Neuronal stem cell (in vitro differentiated cells): ENCODE results near the gene DIPK1A.

Experiments used
- DNase-seq: peaks from one replicate; pipeline ENCODE4 v3.0.0-alpha.2; 2013; ENCODE audit warnings: low spot score
- H2AFZ ChIP-seq: one replicate; pipeline ENCODE4 v1.6.1; 2013; ENCODE audit warnings: mild to moderate bottlenecking, low read length, inconsistent platforms
- H2AK5ac ChIP-seq: 2 replicates; pipeline ENCODE4 v1.6.1; 2013; ENCODE audit warnings: low read depth, mild to moderate bottlenecking, inconsistent platforms, low read length, moderate library complexity, mixed read lengths
- H2BK120ac ChIP-seq: 2 replicates; pipeline ENCODE4 v1.6.1; 2013; ENCODE audit warnings: low read depth, mild to moderate bottlenecking, inconsistent platforms, low read length, moderate library complexity, mixed read lengths
- H2BK12ac ChIP-seq: one replicate; pipeline ENCODE4 v1.6.1; 2013; ENCODE audit warnings: low read length, inconsistent platforms
- H2BK15ac ChIP-seq: 2 replicates; pipeline ENCODE4 v1.6.1; 2013; ENCODE audit warnings: mild to moderate bottlenecking, low read length, inconsistent platforms, mixed read lengths
- H2BK5ac ChIP-seq: one replicate; pipeline ENCODE4 v1.6.1; 2013; ENCODE audit warnings: inconsistent platforms, mild to moderate bottlenecking, low read length, moderate library complexity
- H3K14ac ChIP-seq: one replicate; pipeline ENCODE4 v1.6.1; 2013; ENCODE audit warnings: low read length, inconsistent platforms
- H3K18ac ChIP-seq: 2 replicates; pipeline ENCODE4 v1.6.1; 2013; ENCODE audit warnings: low read length, inconsistent platforms
- H3K23ac ChIP-seq: 2 replicates; pipeline ENCODE4 v1.6.1; 2013; ENCODE audit warnings: low read depth, mild to moderate bottlenecking, mixed read lengths, low read length, inconsistent platforms; ENCODE audit not compliant: poor library complexity
- H3K27ac ChIP-seq: replicated peaks from 3 replicates; pipeline ENCODE4 v1.5.1; 2013; ENCODE audit warnings: low read length, inconsistent platforms
- H3K27me3 ChIP-seq, 3 experiments: 2 replicates each; pipeline ENCODE4 v1.6.1; 2013; ENCODE audit warnings: low read length in 3 of 3, mild to moderate bottlenecking in 2 of 3, inconsistent platforms in 1 of 3, low read depth in 1 of 3, mixed read lengths in 1 of 3, moderate library complexity in 1 of 3; ENCODE audit not compliant: control insufficient read depth in 3 of 3, insufficient read depth in 3 of 3
- H3K36me3 ChIP-seq, 2 donors: replicated peaks in 1 of 2; 2 replicates each; pipeline ENCODE4 v1.6.1; 2013; ENCODE audit warnings: low read length in 2 of 2; ENCODE audit not compliant: control insufficient read depth in 2 of 2, insufficient read depth in 2 of 2
- H3K4ac ChIP-seq: 2 replicates; pipeline ENCODE4 v1.6.1; 2013; ENCODE audit warnings: inconsistent platforms, mild to moderate bottlenecking, low read length, moderate library complexity
- H3K4me1 ChIP-seq, 2 donors: 1 replicate in 1 of 2; 2 replicates in 1 of 2; pipeline ENCODE4 v1.6.1; 2013; ENCODE audit warnings: low read length in 2 of 2, low read depth in 1 of 2; ENCODE audit not compliant: control insufficient read depth in 2 of 2, insufficient read depth in 1 of 2
- H3K4me2 ChIP-seq: one replicate; pipeline ENCODE4 v1.6.1; 2013; ENCODE audit warnings: mild to moderate bottlenecking, low read length, inconsistent platforms; ENCODE audit not compliant: insufficient read depth, poor library complexity, severe bottlenecking
- H3K4me3 ChIP-seq, 2 donors: 2 replicates each; pipeline ENCODE4 v1.5.1; 2013; ENCODE audit warnings: low read length in 2 of 2, mild to moderate bottlenecking in 2 of 2, inconsistent platforms in 1 of 2, moderate library complexity in 1 of 2
- H3K79me1 ChIP-seq: one replicate; pipeline ENCODE4 v1.6.1; 2013; ENCODE audit warnings: low read depth, mild to moderate bottlenecking, inconsistent platforms, low read length, moderate library complexity
- H3K9ac ChIP-seq: one replicate; pipeline ENCODE4 v1.6.1; 2013; ENCODE audit warnings: mild to moderate bottlenecking, low read depth, low read length, inconsistent platforms; ENCODE audit not compliant: poor library complexity
- H3K9me3 ChIP-seq, 2 donors: replicated peaks in 1 of 2; 2 replicates each; pipeline versions ENCODE3 to v1.6.1; 2013; ENCODE audit warnings: low read length in 2 of 2, mild to moderate bottlenecking in 2 of 2, inconsistent platforms in 1 of 2, low read depth in 1 of 2, mixed read lengths in 1 of 2, moderate library complexity in 1 of 2; ENCODE audit not compliant: control insufficient read depth in 2 of 2, insufficient read depth in 1 of 2
- H4K8ac ChIP-seq: one replicate; pipeline ENCODE4 v1.6.1; 2013; ENCODE audit warnings: low read depth, mild to moderate bottlenecking, inconsistent platforms, low read length, moderate library complexity
- H4K91ac ChIP-seq: one replicate; pipeline ENCODE4 v1.6.1; 2013; ENCODE audit warnings: low read length, low read depth, mild to moderate bottlenecking, inconsistent platforms; ENCODE audit not compliant: poor library complexity
- WGBS, 2 donors: extraction: QIAGEN DNeasy Blood & Tissue Kit; methylation state at CpG; one replicate each; pipeline ENCODE4 v1.1.7; 2013; ENCODE audit warnings: missing lambda C conversion rate in 2 of 2, mixed read lengths in 1 of 2; ENCODE audit not compliant: insufficient read length in 2 of 2, insufficient replicate concordance in 1 of 2; ENCODE audit errors: extremely low coverage in 2 of 2; 5-methylcytosine and 5-hydroxymethylcytosine counted together

Gene DIPK1A

DNA sequence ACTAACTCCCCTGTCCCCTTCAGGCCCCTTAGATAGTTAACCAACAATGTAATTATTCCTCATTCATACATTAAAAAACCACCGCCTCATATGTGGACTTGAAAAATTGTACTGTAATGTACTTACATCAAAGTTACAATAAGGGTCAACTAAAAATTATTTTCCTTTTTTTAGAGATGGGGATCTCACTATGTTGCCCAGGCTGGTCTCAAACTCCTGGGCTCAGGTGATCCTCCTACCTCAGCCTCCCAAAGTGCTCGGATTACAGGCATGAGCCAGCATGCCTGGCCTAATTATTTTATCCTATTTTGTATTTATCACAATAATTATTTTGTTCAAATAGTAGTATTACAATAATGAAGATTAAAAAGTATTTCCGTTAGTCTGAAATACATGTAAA is 116.8 kb downstream of the DIPK1A start:
- no peak overlapping the region for H3K4me2 ChIP-seq
- no peak overlapping the region for H2AFZ ChIP-seq
- H3K23ac ChIP-seq = no peak overlapping the region
- peaks cover 17 to 52% of the 10 kb centered on the region in 2 donors for H3K36me3 ChIP-seq
- H3K4me1 ChIP-seq = no peaks in the 10 kb centered on the region
- H3K18ac ChIP-seq = no peak overlapping the region
- no peak for DNase-seq
- H3K27me3 ChIP-seq = no peaks in the 10 kb centered on the region
- H3K79me1 ChIP-seq = no peaks in the 10 kb centered on the region
- no peak overlapping the region for H4K8ac ChIP-seq
- H3K27ac ChIP-seq = no peak overlapping the region
- H3K4me3 ChIP-seq = no peak overlapping the region
- no peak overlapping the region for H4K91ac ChIP-seq
- no peak overlapping the region for H2BK120ac ChIP-seq
- H2BK15ac ChIP-seq = no peak overlapping the region
- H2BK12ac ChIP-seq = no peak overlapping the region
- no peak overlapping the region for H3K4ac ChIP-seq
- H2BK5ac ChIP-seq = no peak overlapping the region
- no CpG with 5 or more reads among the region's 3 CpGs for WGBS, 2 donors
- no peaks in the 10 kb centered on the region for H3K9me3 ChIP-seq
- H2AK5ac ChIP-seq = no peak overlapping the region
- no peak overlapping the region for H3K9ac ChIP-seq
- H3K14ac ChIP-seq = no peak overlapping the region

GRCh38 chr1:92843429-92844352 is 117.6 kb downstream of the DIPK1A start:
- H2AK5ac ChIP-seq = no peak overlapping the region
- H2AFZ ChIP-seq = no peak overlapping the region
- H3K9ac ChIP-seq = no peak overlapping the region
- no peak overlapping the region for H3K4ac ChIP-seq
- H3K79me1 ChIP-seq = no peaks in the 10 kb centered on the region
- H3K36me3 ChIP-seq = peaks cover 20 to 60% of the 10 kb centered on the region in 2 donors
- no peak overlapping the region for H3K14ac ChIP-seq
- H3K18ac ChIP-seq = no peak overlapping the region
- H2BK120ac ChIP-seq = no peak overlapping the region
- H3K23ac ChIP-seq = no peak overlapping the region
- no peak overlapping the region for H3K4me2 ChIP-seq
- no peak overlapping the region for H4K8ac ChIP-seq
- no peak overlapping the region for H3K27ac ChIP-seq
- H2BK12ac ChIP-seq = no peak overlapping the region
- no peak for DNase-seq
- H3K27me3 ChIP-seq = no peaks in the 10 kb centered on the region
- no peaks in the 10 kb centered on the region for H3K9me3 ChIP-seq
- H2BK5ac ChIP-seq = no peak overlapping the region
- H3K4me1 ChIP-seq = no peaks in the 10 kb centered on the region
- H4K91ac ChIP-seq = no peak overlapping the region
- no peak overlapping the region for H3K4me3 ChIP-seq
- no peak overlapping the region for H2BK15ac ChIP-seq
- WGBS, 2 donors = no CpG with 5 or more reads among the region's 8 CpGs

- Histone ChIP-seq H3K36me3 (peaks cover 22 to 66% of the 10 kb centered on the region in 2 donors), H2BK5ac (no peak overlapping the region)
Observed at GRCh38 chr1:92843046-92843423, 118.2 kb downstream of the DIPK1A start.

GRCh38 chr1:92842082-92843045 is 118.9 kb downstream of the DIPK1A start:
- Histone ChIP-seq H4K8ac (no peak overlapping the region), H3K79me1 (no peaks in the 10 kb centered on the region), H2AK5ac (no peak overlapping the region), H2AFZ (no peak overlapping the region), H2BK5ac (no peak overlapping the region), H3K9me3 (no peaks in the 10 kb centered on the region), H3K36me3 (peaks cover 25 to 73% of the 10 kb centered on the region in 2 donors), H2BK120ac (no peak overlapping the region), H3K14ac (no peak overlapping the region), H3K4ac (no peak overlapping the region), H2BK12ac (no peak overlapping the region), H3K4me1 (no peaks in the 10 kb centered on the region), H3K4me2 (no peak overlapping the region), H3K27me3 (no peaks in the 10 kb centered on the region), H3K18ac (no peak overlapping the region), H4K91ac (no peak overlapping the region), H3K4me3 (no peak overlapping the region), H3K9ac (no peak overlapping the region), H3K23ac (no peak overlapping the region), H2BK15ac (no peak overlapping the region), H3K27ac (no peak overlapping the region)
- WGBS, 2 donors = no CpG with 5 or more reads among the region's 4 CpGs
- no peak for DNase-seq

More at GRCh38 chr1:92843046-92843423, 118.2 kb downstream of the DIPK1A start:
- H3K4ac ChIP-seq = no peak overlapping the region
- no peak overlapping the region for H2BK120ac ChIP-seq
- no peak overlapping the region for H2AFZ ChIP-seq
- H3K23ac ChIP-seq = no peak overlapping the region
- no peak overlapping the region for H2BK15ac ChIP-seq
- no peak overlapping the region for H3K27ac ChIP-seq
- no peaks in the 10 kb centered on the region for H3K4me1 ChIP-seq
- H3K79me1 ChIP-seq = no peaks in the 10 kb centered on the region
- H2AK5ac ChIP-seq = no peak overlapping the region
- H4K8ac ChIP-seq = no peak overlapping the region
- no peak overlapping the region for H2BK12ac ChIP-seq
- H4K91ac ChIP-seq = no peak overlapping the region
- no peak overlapping the region for H3K9ac ChIP-seq
- H3K14ac ChIP-seq = no peak overlapping the region
- no peak overlapping the region for H3K4me2 ChIP-seq
- H3K18ac ChIP-seq = no peak overlapping the region
- no CpG with 5 or more reads among the region's 2 CpGs for WGBS, 2 donors
- DNase-seq = no peak
- no peaks in the 10 kb centered on the region for H3K9me3 ChIP-seq
- H3K4me3 ChIP-seq = no peak overlapping the region
- no peaks in the 10 kb centered on the region for H3K27me3 ChIP-seq
